Superior temporal gyrus (tissue), 1 donor: ENCODE measurements around the gene CYP2C9.

Experiments
- DNase-seq: peaks from one replicate; pipeline ENCODE4 v3.0.0-alpha.2; 2016; ENCODE audit errors: extremely low spot score

Gene CYP2C9

DNA sequence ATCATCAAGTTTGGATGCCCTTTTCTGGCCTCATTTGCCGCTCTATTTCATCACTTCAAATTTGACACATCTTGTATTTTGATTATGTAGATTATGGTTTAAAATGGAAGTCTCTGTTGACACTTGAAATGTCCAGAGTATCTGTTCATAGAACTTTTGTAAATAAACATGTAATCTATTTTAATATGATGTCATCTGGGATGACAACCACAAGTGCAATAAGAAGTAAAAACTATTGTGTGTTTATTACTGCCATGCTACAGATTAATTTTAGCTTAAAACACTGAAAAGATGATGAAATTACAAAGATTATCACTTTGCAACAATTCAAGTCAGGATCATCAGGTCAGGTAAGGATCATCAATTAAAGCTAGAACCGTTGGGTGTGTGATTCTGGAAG is 100.8 kb downstream of the CYP2C9 start:
- no peak for DNase-seq
